NCI-H146 treated with DMSO at 0.1 percent for 48 hours (cell line): ENCODE data around the gene OTOGL.
"Not testable (repeated sequence)": the region's sequence is repeated elsewhere in the genome, so short reads cannot be mapped to it uniquely, and the experiment has no call there.

ENCODE experiments used
- DNase-seq: peaks from one replicate; lab custom pipeline; 2025; ENCODE audit not compliant: unreplicated experiment; lab: John Stamatoyannopoulos, UW

The OTOGL gene

DNA sequence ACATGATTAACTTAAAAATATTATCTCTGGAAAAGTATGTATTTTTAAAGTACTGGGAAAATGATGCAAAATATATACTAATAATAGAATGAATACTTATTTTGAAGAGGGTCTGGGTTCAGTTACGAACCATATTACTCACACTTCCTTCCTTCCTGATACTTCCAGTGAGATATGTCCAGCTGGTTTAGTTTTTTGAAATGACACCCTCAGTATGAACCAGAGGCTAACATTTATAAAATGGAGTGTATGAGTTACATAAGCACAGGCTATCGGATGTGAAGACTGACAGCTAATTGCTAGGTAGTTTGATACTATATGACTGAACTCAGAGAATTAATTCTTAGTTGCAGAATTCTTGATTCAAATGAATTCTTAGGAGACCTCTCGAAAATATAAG, 122.9 kb downstream of the OTOGL start:
- DNase-seq, result no peak

DNA sequence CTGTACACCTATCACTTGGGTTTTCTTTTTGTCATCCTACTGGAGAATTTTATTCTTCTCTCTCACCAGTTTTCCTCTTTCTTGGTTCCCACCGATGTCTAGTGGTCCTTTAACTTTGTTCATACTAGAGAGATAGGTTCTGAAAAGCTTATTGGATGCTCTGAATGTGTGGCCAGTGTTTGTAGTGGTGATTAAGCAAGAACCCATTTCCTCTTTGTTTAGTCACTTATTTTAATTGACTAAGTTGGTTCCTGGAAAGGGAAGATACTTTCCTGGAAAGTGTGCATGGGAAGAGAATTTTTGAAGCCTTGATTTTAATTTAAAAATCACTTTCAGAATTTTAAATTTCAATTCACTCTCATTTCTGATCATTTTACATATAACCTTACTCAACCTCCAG, 127.2 kb downstream of the OTOGL start:
- no peak for DNase-seq

DNA sequence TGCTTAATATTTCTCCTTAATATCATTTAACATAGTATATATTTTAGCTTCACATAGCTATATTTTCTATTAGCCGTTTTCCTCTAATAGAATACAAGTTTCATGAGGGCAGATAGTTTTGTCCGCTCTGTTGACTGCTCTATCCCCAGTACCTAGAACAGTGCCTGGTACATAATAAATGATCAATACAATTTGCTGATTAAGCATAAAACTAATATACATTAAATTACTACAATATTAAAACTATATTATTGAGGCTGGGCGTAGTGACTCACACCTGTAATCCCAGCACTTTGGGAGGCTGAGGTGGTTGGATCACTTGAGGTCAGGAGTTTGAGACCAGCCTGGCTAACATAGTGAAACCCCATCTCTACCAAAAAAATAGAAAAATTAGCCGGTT, 128.6 kb downstream of the OTOGL start:
- DNase-seq, result not testable (repeated sequence)

DNA sequence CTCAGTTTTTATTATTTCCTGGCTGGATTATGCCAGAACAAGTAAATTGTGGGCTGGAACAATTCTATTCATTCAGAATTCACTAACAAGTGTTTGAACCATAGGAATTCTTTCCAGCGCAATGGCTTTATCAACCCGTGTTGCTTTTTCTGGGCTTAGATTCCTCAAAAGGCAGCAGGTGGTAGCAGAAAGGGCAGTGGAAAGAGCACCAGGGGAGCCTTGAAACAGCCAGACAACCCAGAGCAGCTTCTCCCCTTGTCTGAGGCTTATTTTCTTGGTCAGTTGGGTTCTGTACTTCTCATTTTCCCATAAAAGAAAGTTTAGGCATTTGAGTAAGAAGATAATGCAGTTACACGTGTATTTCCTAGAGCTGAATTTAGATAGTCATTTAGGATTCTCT, 130.7 kb downstream of the OTOGL start:
- DNase-seq, result no peak

DNA sequence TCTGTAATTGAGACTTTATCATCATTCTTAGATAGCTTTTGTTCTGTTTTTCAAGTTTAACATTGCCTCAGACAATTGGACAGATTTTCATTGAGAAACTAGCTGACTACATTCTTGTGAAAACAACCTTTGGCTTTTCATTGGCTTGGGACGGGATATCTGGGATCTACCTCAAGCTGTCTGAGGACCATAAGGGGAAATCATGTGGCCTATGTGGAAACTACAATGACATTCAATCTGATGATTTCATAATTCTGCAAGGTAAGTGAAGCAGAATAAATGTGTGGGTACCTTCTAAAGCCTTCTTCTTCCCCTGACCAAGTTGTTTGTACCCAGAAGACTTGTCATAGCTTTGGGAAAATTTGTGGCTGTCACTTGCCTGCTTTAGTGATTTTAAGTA, 133.5 kb downstream of the OTOGL start:
- no peak for DNase-seq

DNA sequence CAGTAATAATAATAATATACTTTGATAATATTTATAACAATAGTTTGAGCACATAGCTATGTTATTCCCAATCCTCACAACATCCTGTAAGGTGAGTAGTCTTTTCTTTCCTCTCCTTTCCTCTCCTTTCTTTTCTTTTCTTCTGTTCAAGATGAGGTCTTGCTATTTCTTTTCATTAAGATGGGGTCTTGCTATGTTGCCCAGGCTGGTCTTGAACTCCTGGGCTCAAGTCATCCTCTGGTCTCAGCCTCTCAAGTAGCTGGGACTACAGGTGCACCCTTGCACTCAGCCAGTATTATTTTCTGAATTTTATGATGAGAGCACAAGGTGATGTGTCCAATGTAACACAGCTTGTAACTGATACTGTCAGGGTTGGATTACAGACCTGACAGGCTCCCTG, 134.6 kb downstream of the OTOGL start:
- no peak for DNase-seq

DNA sequence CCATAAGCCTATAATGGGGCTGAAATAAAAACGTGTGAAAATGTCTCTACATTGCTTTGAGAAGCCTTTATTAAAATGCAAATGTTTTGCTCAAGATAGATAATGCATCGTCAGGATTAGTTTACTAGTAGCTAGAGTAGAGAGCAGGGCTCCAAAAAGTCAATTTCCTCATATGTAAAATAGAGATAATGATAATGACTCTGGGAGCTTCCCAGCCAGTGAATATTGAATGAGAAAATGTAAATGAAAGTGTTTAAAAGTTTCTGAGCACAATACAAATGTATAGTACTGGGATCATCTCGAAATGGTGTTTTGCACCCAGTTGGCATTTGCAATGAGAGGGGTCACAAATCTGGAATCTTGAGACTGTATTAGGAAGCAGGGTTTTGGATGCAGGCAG, 135.3 kb downstream of the OTOGL start:
- no peak for DNase-seq

DNA sequence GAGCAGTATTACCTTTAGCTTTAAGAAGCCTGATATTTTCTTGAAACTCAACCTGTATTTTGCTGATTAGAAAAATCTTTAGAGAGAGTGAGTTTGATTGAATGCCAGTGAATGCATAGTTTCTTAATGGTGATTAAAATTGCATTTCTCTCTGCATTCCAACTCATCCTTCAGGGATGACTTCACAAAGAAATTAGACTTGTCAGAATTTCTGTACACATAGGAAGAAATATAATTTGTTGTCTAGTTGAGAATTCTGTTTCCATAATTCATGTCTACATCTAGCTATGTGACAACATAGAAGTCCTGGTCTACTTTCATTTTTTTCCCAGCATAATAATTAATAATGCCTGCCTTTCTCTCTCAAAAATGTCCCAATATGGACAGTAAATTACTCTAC, 136.6 kb downstream of the OTOGL start:
- no peak for DNase-seq

DNA sequence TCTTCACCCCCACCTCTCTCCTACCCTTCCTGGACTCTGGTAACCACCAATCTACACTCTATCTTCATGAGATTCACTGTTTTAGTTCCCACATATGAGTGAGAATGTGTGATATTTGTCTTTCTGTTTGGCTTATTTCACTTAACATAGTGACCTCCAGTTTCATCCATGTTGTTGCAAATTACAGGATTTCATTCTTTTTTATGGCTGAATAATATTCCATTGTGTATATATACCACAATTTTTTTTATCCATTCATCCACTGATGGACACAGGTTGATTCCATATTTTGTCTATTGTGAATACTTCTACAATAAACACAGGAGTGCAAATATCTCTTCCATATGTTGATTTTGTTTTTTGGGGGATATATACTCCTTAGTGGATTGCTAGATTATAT, 140.5 kb downstream of the OTOGL start:
- no peak for DNase-seq

DNA sequence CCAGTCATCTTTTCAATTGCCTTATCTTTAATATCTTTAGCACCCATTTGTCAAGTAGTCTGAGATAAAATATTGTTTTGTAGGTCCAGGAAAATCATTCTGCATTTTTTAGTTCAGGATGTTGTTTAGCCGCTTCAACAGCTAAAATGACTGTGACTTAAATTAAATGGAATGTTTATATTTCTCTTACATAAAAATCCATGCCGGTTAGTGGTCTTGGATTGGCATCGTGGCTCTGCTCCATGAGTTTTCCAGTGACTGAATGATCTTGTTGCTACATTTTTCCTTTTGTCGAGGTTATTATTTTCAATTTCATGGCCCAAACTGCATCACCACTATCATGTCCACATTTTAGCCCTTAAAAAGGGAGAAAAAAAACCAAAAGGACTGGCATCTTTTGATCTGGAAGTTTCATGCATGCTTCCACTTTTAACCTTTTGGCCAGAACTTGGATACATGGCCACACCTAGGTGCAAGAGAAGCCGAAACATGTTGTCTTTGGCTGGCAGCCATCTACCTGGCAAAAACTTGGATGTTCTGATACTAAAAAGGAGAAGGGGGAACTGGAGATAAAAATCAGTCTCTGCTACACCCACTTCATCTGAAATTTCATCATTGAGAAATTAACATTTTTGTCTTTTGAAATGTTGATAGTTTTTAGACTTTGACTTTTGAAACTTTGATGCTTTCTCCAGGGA, 142.4 kb downstream of the OTOGL start:
- no peak for DNase-seq

DNA sequence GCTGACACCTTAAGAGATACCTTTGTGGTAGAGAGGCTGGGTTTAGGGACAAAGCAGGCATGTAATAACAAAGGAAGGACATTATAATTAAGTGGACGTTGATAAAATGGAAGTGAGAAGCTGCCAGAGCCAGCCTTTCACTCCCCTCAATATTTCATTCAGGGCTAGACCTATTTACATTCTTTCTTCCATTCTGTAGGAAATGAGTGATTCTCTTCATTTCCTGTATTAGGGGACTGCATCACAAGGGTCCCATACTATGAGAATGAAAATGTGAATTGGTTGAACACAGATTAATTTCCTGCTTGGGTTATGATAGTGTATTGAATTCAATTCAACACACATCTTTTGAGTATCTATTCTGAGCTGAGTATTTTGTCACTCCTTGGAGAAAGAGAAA, 143.0 kb downstream of the OTOGL start:
- DNase-seq, result no peak

DNA sequence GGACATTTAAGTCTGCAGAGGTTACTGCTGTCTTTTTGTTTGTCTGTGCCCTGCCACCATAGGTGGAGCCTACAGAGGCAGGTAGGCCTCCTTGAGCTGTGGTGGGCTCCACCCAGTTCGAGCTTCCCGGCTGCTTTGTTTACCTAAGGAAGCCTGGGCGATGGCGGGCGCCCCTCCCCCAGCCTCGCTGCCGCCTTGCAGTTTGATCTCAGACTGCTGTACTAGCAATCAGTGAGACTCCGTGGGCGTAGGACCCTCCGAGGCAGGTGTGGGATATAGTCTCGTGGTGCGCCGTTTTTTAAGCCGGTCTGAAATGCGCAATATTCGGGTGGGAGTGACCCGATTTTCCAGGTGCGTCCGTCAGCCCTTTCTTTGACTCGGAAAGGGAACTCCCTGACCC, 150.2 kb downstream of the OTOGL start:
- DNase-seq, result not testable (repeated sequence)

DNA sequence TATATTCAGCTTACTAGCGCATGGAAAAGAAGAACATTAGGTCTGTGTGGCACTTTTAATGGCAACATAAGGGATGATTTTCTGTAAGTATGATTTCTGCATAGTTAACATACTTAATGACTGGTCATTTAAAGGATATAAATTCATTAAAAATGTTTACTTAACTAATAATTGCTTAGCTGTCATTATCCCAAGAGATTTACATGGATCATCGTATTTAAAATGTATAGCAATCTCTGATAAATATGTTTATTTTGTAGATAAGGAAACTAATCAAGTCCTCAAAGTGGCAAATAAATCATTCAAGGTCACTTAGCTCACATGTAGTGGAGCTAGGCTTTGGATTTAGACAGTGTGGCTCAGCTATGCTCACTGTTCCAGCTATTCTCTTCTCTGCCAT, 158.6 kb downstream of the OTOGL start:
- DNase-seq, result no peak

DNA sequence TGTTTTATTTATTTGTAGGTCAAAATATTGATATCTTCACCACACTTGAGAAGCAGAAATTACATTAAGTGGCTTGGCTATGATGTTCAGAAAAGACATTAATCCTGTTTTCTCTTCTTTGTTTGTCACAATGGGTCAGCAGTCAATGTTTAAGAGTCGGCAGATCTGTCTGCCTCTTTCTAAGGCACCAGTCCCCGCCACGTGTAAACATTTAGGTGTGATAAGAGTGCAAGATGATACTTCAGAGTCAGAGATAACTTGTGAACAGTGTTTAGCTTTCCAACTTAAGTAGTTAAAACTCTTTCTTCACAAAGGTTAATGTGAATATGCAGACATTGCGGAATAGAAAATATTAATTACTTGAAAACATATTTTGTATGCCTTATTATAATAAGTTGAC, 160.9 kb downstream of the OTOGL start:
- peak; percentile 27 for DNase-seq

DNA sequence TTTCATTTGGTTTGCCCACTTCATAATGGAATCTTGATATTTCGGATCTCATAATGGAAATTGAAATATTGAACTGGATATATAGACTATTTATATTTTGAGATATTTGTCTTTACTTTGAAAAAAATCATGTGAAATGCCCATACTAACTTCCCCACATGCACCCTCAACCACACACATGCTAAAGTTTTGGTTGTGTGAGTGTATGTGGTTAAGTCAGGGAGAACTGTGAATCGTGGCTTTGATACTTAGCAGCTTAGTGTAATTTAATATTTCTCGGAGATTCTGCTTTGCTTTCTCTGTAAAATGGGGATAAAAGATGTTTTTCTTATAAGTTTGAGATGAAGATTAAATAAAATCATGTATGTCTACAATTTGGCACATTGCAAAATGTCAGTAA, 162.1 kb downstream of the OTOGL start:
- DNase-seq, result no peak

DNA sequence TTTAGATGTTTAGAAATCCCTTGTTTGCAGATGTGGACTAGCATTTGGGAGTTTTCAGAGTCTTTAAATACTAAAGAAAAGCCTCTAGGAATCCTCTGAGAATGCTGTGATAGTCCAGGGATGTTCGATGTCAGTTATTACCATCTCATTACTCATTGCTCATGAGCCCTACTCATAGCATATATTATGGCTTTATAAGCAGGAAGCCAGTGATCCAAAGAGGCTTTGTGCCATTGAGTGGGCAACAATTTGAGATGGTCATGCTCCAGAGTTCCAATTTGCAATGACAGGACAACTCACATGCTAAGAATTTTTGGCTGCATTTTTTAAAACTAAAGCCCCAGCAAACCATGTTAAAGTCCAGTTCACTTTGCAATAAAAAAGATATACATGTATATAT, 163.0 kb downstream of the OTOGL start:
- no peak for DNase-seq

DNA sequence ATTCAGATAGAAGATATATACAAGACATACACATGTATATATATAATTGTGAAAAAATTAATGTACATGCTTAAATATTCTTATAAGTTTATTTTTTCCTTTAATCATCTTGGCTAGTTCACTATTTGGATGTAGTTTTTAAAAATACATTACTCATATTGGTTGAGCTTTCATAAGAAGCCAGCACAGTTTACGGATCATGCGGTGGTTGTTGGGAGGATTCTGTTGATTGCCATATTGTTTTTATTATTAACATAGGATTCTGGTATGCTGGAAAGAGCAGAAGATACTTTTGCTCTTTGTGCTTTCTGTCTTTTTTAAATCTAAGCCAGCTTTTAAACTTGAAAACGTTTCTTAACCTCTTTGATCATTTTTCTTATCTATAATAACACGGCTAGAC, 163.4 kb downstream of the OTOGL start:
- DNase-seq, result no peak

DNA sequence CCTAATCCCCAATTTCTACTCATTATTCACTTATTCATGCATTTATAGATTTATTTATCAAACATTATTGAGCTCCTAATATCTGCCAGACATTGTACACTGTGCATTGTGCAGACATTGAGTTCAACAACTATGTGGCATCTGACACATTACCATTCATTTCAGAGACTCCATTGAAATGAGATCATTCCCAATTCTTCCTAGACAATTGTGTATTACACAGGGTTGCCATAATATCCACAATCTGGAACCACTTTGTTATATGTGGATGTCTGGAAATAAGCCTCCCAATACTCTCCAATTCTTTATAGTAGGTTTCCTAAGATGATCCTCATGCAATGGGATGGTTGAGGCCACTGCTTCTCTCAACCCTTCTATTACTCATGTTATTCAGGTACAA, 165.0 kb downstream of the OTOGL start:
- DNase-seq, result no peak

DNA sequence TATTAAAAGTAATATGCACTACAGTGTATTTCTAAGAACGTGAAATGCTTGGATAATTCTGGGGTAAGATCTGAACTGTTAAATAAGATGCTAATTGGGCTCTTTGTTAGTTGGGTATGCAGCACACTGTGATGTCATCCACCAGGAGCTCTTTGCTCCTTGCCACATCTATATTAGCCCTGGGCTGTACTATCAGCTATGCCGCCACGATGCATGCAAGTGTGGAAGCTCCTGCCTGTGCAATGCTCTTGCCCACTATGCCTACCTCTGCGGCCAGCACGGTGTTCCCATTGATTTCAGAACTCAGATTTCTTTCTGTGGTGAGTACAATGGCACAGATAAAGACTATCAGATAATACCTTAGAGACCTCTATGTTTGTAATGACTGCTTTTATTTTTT, 165.6 kb downstream of the OTOGL start:
- no peak for DNase-seq

DNA sequence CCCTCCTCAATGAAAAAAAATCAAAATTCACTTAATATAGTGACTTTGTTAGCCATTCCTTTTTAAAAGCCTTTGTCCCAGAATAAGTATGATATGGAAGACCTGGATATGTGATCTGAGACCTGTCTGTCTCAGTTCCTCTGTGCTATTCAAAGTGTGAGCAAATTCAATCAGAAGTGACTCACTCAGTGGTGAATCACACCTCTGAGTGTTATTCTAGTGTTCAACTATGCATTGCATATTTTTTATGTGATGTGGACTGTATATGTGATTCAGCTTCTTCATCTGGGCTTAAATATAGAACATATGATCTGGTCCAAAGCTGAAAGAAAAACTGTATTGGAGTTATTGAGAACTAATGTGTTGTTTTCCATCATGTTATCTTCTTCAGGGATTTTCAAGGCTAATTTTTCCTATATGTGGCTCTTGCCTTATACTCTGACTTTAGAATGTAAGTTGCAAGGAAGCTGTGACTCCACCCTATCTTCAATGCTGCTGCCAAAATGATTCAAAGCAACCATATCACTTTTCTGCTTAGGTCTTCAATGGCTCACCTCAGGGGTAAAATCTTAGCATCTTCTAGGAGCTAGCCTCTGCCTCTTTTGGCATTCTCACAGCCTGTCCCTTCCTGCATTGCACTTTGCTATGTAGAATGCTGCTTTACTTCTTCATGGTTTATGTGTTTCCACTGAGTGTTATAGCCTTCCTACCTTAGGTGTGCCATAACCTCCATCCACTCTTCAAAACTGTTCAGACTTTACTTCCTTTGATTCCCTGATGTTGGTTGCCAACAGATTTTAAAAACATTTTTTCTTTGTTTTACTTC, 169.8 kb downstream of the OTOGL start:
- DNase-seq, result no peak

DNA sequence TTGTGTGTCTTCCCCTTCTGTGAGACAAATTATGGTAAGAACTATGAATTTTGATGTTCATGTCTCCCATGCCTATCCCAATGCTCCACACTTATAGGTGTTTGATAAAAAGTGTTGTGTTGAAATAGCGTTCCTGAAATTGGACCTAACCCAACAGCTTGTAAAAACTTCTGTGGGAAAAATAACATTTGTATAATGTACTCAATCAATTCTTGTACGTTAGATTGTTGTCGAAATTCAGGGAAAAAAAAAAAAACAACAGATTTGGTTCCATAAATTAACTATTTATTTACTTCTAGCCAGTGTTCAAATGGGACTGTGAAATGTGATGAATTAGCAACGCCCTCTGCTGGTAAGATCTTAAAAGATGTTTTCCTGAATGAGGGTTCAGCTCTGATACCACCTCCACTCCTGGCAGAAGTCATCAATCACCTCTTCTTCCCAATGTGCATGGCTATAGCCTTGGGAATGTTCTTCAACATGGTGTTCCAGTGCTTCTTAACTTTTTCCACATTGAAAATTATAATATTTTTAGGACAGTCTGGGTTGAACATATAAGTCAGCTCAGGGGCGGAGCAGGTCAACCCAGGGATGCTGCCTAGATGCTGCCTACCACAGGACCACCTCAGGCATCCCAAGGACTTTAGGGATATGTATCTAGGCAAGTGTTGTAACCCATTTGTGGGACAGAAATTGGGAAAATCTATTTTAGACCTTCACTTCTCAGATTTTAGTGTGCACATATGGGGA, 170.6 kb downstream of the OTOGL start:
- DNase-seq, result peak; percentile 46

DNA sequence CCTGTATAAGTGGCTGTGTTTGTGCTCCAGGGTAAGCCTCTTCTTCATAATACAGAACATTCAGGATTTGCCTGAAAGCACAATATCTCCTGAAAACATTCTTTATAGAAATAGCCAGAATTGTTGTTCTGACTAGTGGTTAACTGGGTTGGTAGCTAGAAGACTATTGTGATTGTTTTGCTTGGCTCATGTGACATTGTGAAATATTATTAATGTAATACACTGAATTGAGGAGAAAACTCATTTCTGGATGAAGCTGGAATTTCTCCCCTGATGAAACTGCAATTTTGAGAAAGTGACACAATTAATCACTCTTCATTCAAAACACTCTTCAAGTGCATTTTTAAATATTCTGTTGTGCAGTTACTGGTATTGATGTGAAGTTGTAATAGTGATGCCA, 172.4 kb downstream of the OTOGL start:
- no peak for DNase-seq
